ENCODE results near the gene PTGES3.

The PTGES3 gene

GRCh38 chr12:56631790-56632700 lies 56.0 kb downstream of the PTGES3 start:
- Histone ChIP-seq H3K4me3 (ENCODE audit: low read depth, low read length) (peak overlapping the region; percentile 49), H3K9me3 (ENCODE audit: control insufficient read depth, insufficient read depth, low read length) (no peaks in the 10 kb centered on the region), H3K27me3 (ENCODE audit: control insufficient read depth, insufficient read depth, low read length) (no peaks in the 10 kb centered on the region), H3K36me3 (ENCODE audit: control insufficient read depth, insufficient read depth, low read length) (no peaks in the 10 kb centered on the region), H3K9ac (ENCODE audit: low read depth, low read length) (peak overlapping the region; percentile 37), H3K4me1 (ENCODE audit: control insufficient read depth, insufficient read depth, low read length) (peaks cover 21% of the 10 kb centered on the region)

- Histone ChIP-seq H3K36me3 (ENCODE audit: control insufficient read depth, insufficient read depth, low read length) (no peaks in the 10 kb centered on the region), H3K4me1 (ENCODE audit: control insufficient read depth, insufficient read depth, low read length) (peaks cover 21% of the 10 kb centered on the region), H3K27me3 (ENCODE audit: control insufficient read depth, insufficient read depth, low read length) (no peaks in the 10 kb centered on the region), H3K9me3 (ENCODE audit: control insufficient read depth, insufficient read depth, low read length) (no peaks in the 10 kb centered on the region), H3K4me3 (ENCODE audit: low read depth, low read length) (peak within 1 kb of the TSS; percentile 67), H3K9ac (ENCODE audit: low read depth, low read length) (peak within 1 kb of the TSS; percentile 83)
Observed at GRCh38 chr12:56630180-56630632, 57.9 kb downstream of the PTGES3 start, which contains the start of gene BAZ2A. BAZ2A (minus strand) TSS chr12:56630326; CDS start chr12:56617530, 12,796 bp downstream.

GRCh38 chr12:56629459-56630179 lies 58.5 kb downstream of the PTGES3 start:
- Histone ChIP-seq H3K9me3 (ENCODE audit: control insufficient read depth, insufficient read depth, low read length) (no peaks in the 10 kb centered on the region), H3K4me3 (ENCODE audit: low read depth, low read length) (peak overlapping the region; percentile 67), H3K36me3 (ENCODE audit: control insufficient read depth, insufficient read depth, low read length) (no peaks in the 10 kb centered on the region), H3K27me3 (ENCODE audit: control insufficient read depth, insufficient read depth, low read length) (no peaks in the 10 kb centered on the region), H3K9ac (ENCODE audit: low read depth, low read length) (peak overlapping the region; percentile 83), H3K4me1 (ENCODE audit: control insufficient read depth, insufficient read depth, low read length) (peaks cover 21% of the 10 kb centered on the region)

GRCh38 chr12:56628671-56629458 lies 59.2 kb downstream of the PTGES3 start:
- no peaks in the 10 kb centered on the region for H3K9me3 ChIP-seq (ENCODE audit: control insufficient read depth, insufficient read depth, low read length)
- no peaks in the 10 kb centered on the region for H3K27me3 ChIP-seq (ENCODE audit: control insufficient read depth, insufficient read depth, low read length)
- no peaks in the 10 kb centered on the region for H3K36me3 ChIP-seq (ENCODE audit: control insufficient read depth, insufficient read depth, low read length)
- H3K4me1 ChIP-seq (ENCODE audit: control insufficient read depth, insufficient read depth, low read length), result peaks cover 21% of the 10 kb centered on the region
- peak overlapping the region; percentile 67 for H3K4me3 ChIP-seq (ENCODE audit: low read depth, low read length)
- peak overlapping the region; percentile 83 for H3K9ac ChIP-seq (ENCODE audit: low read depth, low read length)

GRCh38 chr12:56626701-56627100 lies 61.4 kb downstream of the PTGES3 start:
- H3K9me3 ChIP-seq (ENCODE audit: control insufficient read depth, insufficient read depth, low read length), result no peaks in the 10 kb centered on the region
- H3K4me1 ChIP-seq (ENCODE audit: control insufficient read depth, insufficient read depth, low read length), result peaks cover 6% of the 10 kb centered on the region
- H3K36me3 ChIP-seq (ENCODE audit: control insufficient read depth, insufficient read depth, low read length), result no peaks in the 10 kb centered on the region
- H3K9ac ChIP-seq (ENCODE audit: low read depth, low read length), result no peak overlapping the region
- H3K4me3 ChIP-seq (ENCODE audit: low read depth, low read length), result no peak overlapping the region
- H3K27me3 ChIP-seq (ENCODE audit: control insufficient read depth, insufficient read depth, low read length), result no peaks in the 10 kb centered on the region

GRCh38 chr12:56622535-56622934 lies 65.5 kb downstream of the PTGES3 start:
- H3K4me3 ChIP-seq (ENCODE audit: low read depth, low read length), result no peak overlapping the region
- no peaks in the 10 kb centered on the region for H3K27me3 ChIP-seq (ENCODE audit: control insufficient read depth, insufficient read depth, low read length)
- H3K9me3 ChIP-seq (ENCODE audit: control insufficient read depth, insufficient read depth, low read length), result no peaks in the 10 kb centered on the region
- no peaks in the 10 kb centered on the region for H3K36me3 ChIP-seq (ENCODE audit: control insufficient read depth, insufficient read depth, low read length)
- H3K9ac ChIP-seq (ENCODE audit: low read depth, low read length), result no peak overlapping the region
- H3K4me1 ChIP-seq (ENCODE audit: control insufficient read depth, insufficient read depth, low read length), result no peaks in the 10 kb centered on the region

- Histone ChIP-seq H3K36me3 (ENCODE audit: control insufficient read depth, insufficient read depth, low read length) (peaks cover 43% of the 10 kb centered on the region), H3K4me1 (ENCODE audit: control insufficient read depth, insufficient read depth, low read length) (no peaks in the 10 kb centered on the region), H3K4me3 (ENCODE audit: low read depth, low read length) (no peak overlapping the region), H3K9me3 (ENCODE audit: control insufficient read depth, insufficient read depth, low read length) (no peaks in the 10 kb centered on the region), H3K27me3 (ENCODE audit: control insufficient read depth, insufficient read depth, low read length) (no peaks in the 10 kb centered on the region), H3K9ac (ENCODE audit: low read depth, low read length) (no peak overlapping the region)
Observed at GRCh38 chr12:56616925-56617324, 71.2 kb downstream of the PTGES3 start.

GRCh38 chr12:56616244-56616643 lies 71.8 kb downstream of the PTGES3 start:
- peaks cover 49% of the 10 kb centered on the region for H3K36me3 ChIP-seq (ENCODE audit: control insufficient read depth, insufficient read depth, low read length)
- H3K9me3 ChIP-seq (ENCODE audit: control insufficient read depth, insufficient read depth, low read length), result no peaks in the 10 kb centered on the region
- no peak overlapping the region for H3K9ac ChIP-seq (ENCODE audit: low read depth, low read length)
- no peaks in the 10 kb centered on the region for H3K27me3 ChIP-seq (ENCODE audit: control insufficient read depth, insufficient read depth, low read length)
- no peak overlapping the region for H3K4me3 ChIP-seq (ENCODE audit: low read depth, low read length)
- no peaks in the 10 kb centered on the region for H3K4me1 ChIP-seq (ENCODE audit: control insufficient read depth, insufficient read depth, low read length)

- Histone ChIP-seq H3K27me3 (ENCODE audit: control insufficient read depth, insufficient read depth, low read length) (no peaks in the 10 kb centered on the region), H3K4me1 (ENCODE audit: control insufficient read depth, insufficient read depth, low read length) (no peaks in the 10 kb centered on the region), H3K9me3 (ENCODE audit: control insufficient read depth, insufficient read depth, low read length) (no peaks in the 10 kb centered on the region), H3K36me3 (ENCODE audit: control insufficient read depth, insufficient read depth, low read length) (peaks cover 65% of the 10 kb centered on the region), H3K9ac (ENCODE audit: low read depth, low read length) (no peak overlapping the region), H3K4me3 (ENCODE audit: low read depth, low read length) (no peak overlapping the region)
Observed at GRCh38 chr12:56614627-56615026, 73.5 kb downstream of the PTGES3 start.

Data from iPS-15b (cell line).